Uterus (tissue), 2 donors: Measurements from ENCODE around the gene CACUL1.

Experiments used
- CTCF ChIP-seq, 4 experiments: fragments of 200-600 bp in 2 of 4; fragments of 450-650 bp in 2 of 4; sonication (generic) in 2 of 4; IDR thresholded peaks; one replicate each; pipeline ENCODE4 v1.5.1; 2016 to 2019; ENCODE audit warnings: antibody characterized with exemption in 4 of 4, mild to moderate bottlenecking in 2 of 4, moderate library complexity in 1 of 4
- POLR2A ChIP-seq, 2 donors: fragments of 450-650 bp; IDR thresholded peaks; one replicate each; pipeline ENCODE4 v1.6.1; 2016; ENCODE audit warnings: antibody characterized with exemption in 2 of 2, mild to moderate bottlenecking in 1 of 2, moderate library complexity in 1 of 2

- no peak for TF ChIP-seq POLR2A (IDR thresholded peaks at IDR 0.05)
- no peak for TF ChIP-seq CTCF (IDR thresholded peaks at IDR 0.05)
Observed at GRCh38 chr10:118776033-118776432, 21.3 kb upstream of the CACUL1 start.
